A673 (cell line): ENCODE data around the gene SLC15A4. TPM values are rescaled to one million over a fixed set of nuclear protein-coding genes. Genes with fewer than 3 reads are reported as not detected.

Experiments used
- BruUV-seq: library from RNA; stranded (reverse); fragments of 400-500 nt; replicated peaks from 2 replicates; lab custom pipeline; 2021; lab: Mats Ljungman, UMichigan
- CTCF ChIA-PET: fragments of 300-600 bp; sonication (Branson Sonifier 250); formaldehyde crosslinking; loops from one replicate; lab custom pipeline; 2022; ENCODE audit warnings: antibody characterized with exemption; lab: Charles Lee
- POLR2A ChIA-PET: fragments of 300-600 bp; sonication (Branson Sonifier 250); formaldehyde crosslinking; loops from one replicate; lab custom pipeline; 2022; ENCODE audit warnings: antibody characterized with exemption; ENCODE audit not compliant: low non-redundant PET; lab: Charles Lee
- DNase-seq: peaks from one replicate; pipeline ENCODE4 v3.0.0-alpha.2; 2015; ENCODE audit warnings: low spot score
- H3K27ac ChIP-seq: fragments of 200-600 bp; sonication (generic); 2 replicates; pipeline ENCODE4 v1.5.1; 2016; ENCODE audit warnings: mixed run types, low read depth, mild to moderate bottlenecking, mixed read lengths, antibody characterized with exemption, low read length; ENCODE audit not compliant: poor library complexity, severe bottlenecking
- H3K27me3 ChIP-seq: fragments of 200-600 bp; sonication (generic); replicated peaks from 2 replicates; pipeline ENCODE4 v1.6.1; 2017; ENCODE audit warnings: mixed run types, low read depth, mild to moderate bottlenecking, mixed read lengths, antibody characterized with exemption, low read length; ENCODE audit not compliant: insufficient read depth, poor library complexity
- H3K36me3 ChIP-seq: fragments of 200-600 bp; sonication (generic); 2 replicates; pipeline ENCODE4 v1.6.1; 2016; ENCODE audit warnings: mixed run types, mild to moderate bottlenecking, mixed read lengths, antibody characterized with exemption, low read length; ENCODE audit not compliant: insufficient read depth, poor library complexity, severe bottlenecking
- H3K4me1 ChIP-seq: fragments of 200-600 bp; sonication (generic); 2 replicates; pipeline ENCODE4 v1.6.1; 2017; ENCODE audit warnings: mixed run types, mild to moderate bottlenecking, mixed read lengths, antibody characterized with exemption, low read length; ENCODE audit not compliant: insufficient read depth, poor library complexity, severe bottlenecking
- H3K4me3 ChIP-seq: fragments of 200-600 bp; sonication (generic); 2 replicates; pipeline ENCODE4 v1.5.1; 2016; ENCODE audit warnings: low read depth, mixed run types, mild to moderate bottlenecking, mixed read lengths, low read length; ENCODE audit not compliant: poor library complexity, severe bottlenecking
- H3K9me3 ChIP-seq: fragments of 200-600 bp; sonication (generic); 2 replicates; pipeline ENCODE4 v1.6.1; 2016; ENCODE audit warnings: mixed run types, low read depth, mild to moderate bottlenecking, mixed read lengths, antibody characterized with exemption, low read length; ENCODE audit not compliant: poor library complexity, severe bottlenecking
- CTCF ChIP-seq: fragments of 300-800, 200-600 bp; sonication (generic); conservative IDR thresholded peaks from 2 replicates; pipeline ENCODE4 v1.5.1; 2017; ENCODE audit warnings: low read depth, mild to moderate bottlenecking, antibody characterized with exemption, low read length, moderate library complexity, mixed read lengths
- EZH2 ChIP-seq: fragments of 200-600 bp; sonication (generic); IDR thresholded peaks from 2 replicates; pipeline ENCODE4 v1.6.1; 2017; ENCODE audit warnings: borderline replicate concordance, low read depth, mild to moderate bottlenecking, mixed read lengths, antibody characterized with exemption, low read length; ENCODE audit not compliant: poor library complexity, severe bottlenecking
- intact Hi-C: fragments of 100-400 bp; cut with micrococcal nuclease; formaldehyde crosslinking; loops from one replicate; pipeline ENCODE4 v1.10.0; 2022; ENCODE audit not compliant: unreplicated experiment
- total RNA-seq: library from RNA; stranded (reverse); gene quantifications from 2 replicates; pipeline ENCODE4 v1.2.3, GENCODE V29; 2021

SLC15A4 gene
- total RNA-seq, 1 experiment from 2014 or later, result 20.3 TPM

GRCh38 chr12:128766738-128767501 is 56.8 kb downstream of the SLC15A4 start:
- intact Hi-C loops, result no loop called here
- Histone ChIP-seq H3K27me3 (peaks cover 56% of the 10 kb centered on the region), H3K9me3 (no peaks in the 10 kb centered on the region), H3K27ac (no peak overlapping the region), H3K36me3 (no peaks in the 10 kb centered on the region), H3K4me1 (no peaks in the 10 kb centered on the region), H3K4me3 (no peak overlapping the region)
- TF ChIP-seq CTCF (no peak), EZH2 (no peak)
- ChIA-PET CTCF (no interaction called here), POLR2A (interaction anchor here (0.7 kb wide), 1 partner anchor 199 kb away, joined by 3 read pairs; no protein-coding TSS in a partner anchor)
- BruUV-seq, result no TSS peak
- DNase-seq, result no peak

- no peak overlapping the region for H3K4me3 ChIP-seq
- CTCF ChIA-PET, result no interaction called here
- H3K36me3 ChIP-seq, result no peaks in the 10 kb centered on the region
- intact Hi-C loops, result no loop called here
- no TSS peak for BruUV-seq
- DNase-seq, result no peak
- no peak overlapping the region for H3K27ac ChIP-seq
- H3K4me1 ChIP-seq, result no peaks in the 10 kb centered on the region
- TF ChIP-seq EZH2 (no peak), CTCF (no peak)
- POLR2A ChIA-PET, result interaction anchor here (0.6 kb wide), 1 partner anchor 1948 kb away, joined by 3 read pairs; no protein-coding TSS in a partner anchor
- peaks cover 65% of the 10 kb centered on the region for H3K27me3 ChIP-seq
- no peaks in the 10 kb centered on the region for H3K9me3 ChIP-seq
Measured at GRCh38 chr12:128763395-128763794, 60.4 kb downstream of the SLC15A4 start.

GRCh38 chr12:128761379-128761790 is 62.4 kb downstream of the SLC15A4 start:
- ChIA-PET POLR2A (no interaction called here), CTCF (no interaction called here)
- peaks cover 49% of the 10 kb centered on the region for H3K27me3 ChIP-seq
- TF ChIP-seq EZH2, result no peak
- H3K4me1 ChIP-seq, result no peaks in the 10 kb centered on the region
- intact Hi-C loops, result no loop called here
- no peak for DNase-seq
- H3K27ac ChIP-seq, result no peak overlapping the region
- no TSS peak for BruUV-seq
- no peaks in the 10 kb centered on the region for H3K36me3 ChIP-seq
- no peaks in the 10 kb centered on the region for H3K9me3 ChIP-seq
- H3K4me3 ChIP-seq, result no peak overlapping the region
